OCI-LY3 (cell line): ENCODE measurements around the gene FBXL4.

ENCODE experiments used
- H2AFZ ChIP-seq: fragments of 200-600, 300-600 bp; shearing (Covaris generic); 2 replicates; pipeline ENCODE4 v1.6.0; 2014; ENCODE audit warnings: antibody characterized with exemption, low read depth, low read length
- H3K27ac ChIP-seq: fragments of 200-600, 300-600 bp; sonication (generic); 2 replicates; pipeline ENCODE4 v1.5.1; 2014; ENCODE audit warnings: mild to moderate bottlenecking, low read length, moderate library complexity, mixed read lengths
- H3K27me3 ChIP-seq: fragments of 200-600, 300-600 bp; sonication (generic); 2 replicates; pipeline ENCODE4 v1.6.1; 2014; ENCODE audit warnings: low read depth, low read length, mixed read lengths
- H3K36me3 ChIP-seq: fragments of 200-600, 300-600 bp; sonication (generic); replicated peaks from 2 replicates; pipeline ENCODE3; 2014; ENCODE audit warnings: low read depth, low read length, mixed read lengths
- H3K4me1 ChIP-seq: fragments of 300-600, 200-600 bp; sonication (generic); 2 replicates; pipeline ENCODE4 v1.6.1; 2014; ENCODE audit warnings: low read length, mixed read lengths
- H3K4me2 ChIP-seq: fragments of 200-600, 300-600 bp; sonication (generic); 2 replicates; pipeline ENCODE4 v1.6.1; 2014; ENCODE audit warnings: low read length, mixed read lengths
- H3K4me3 ChIP-seq: fragments of 300-600, 200-600 bp; sonication (generic); 2 replicates; pipeline ENCODE4 v1.5.1; 2014; ENCODE audit warnings: antibody characterized with exemption, mild to moderate bottlenecking, low read length, moderate library complexity
- H3K79me2 ChIP-seq: fragments of 300-600, 200-600 bp; shearing (Covaris generic); 2 replicates; pipeline ENCODE4 v1.6.1; 2014; ENCODE audit warnings: mild to moderate bottlenecking, low read length, mixed read lengths
- H3K9ac ChIP-seq: fragments of 300-600, 200-600 bp; shearing (Covaris generic); 2 replicates; pipeline ENCODE4 v1.6.0; 2014; ENCODE audit warnings: mild to moderate bottlenecking, low read length, moderate library complexity
- H3K9me3 ChIP-seq: fragments of 200-600, 300-600 bp; shearing (Covaris generic); 2 replicates; pipeline ENCODE4 v1.6.1; 2014; ENCODE audit warnings: low read length, mixed read lengths; ENCODE audit not compliant: insufficient read depth
- H4K20me1 ChIP-seq: fragments of 200-600, 300-600 bp; sonication (generic); 2 replicates; pipeline ENCODE4 v1.6.1; 2016; ENCODE audit warnings: low read length, mixed read lengths; ENCODE audit not compliant: insufficient read depth
- CTCF ChIP-seq: fragments of 200-600, 300-600 bp; sonication (generic); IDR thresholded peaks from 2 replicates; pipeline ENCODE4 v1.5.1; 2014; ENCODE audit warnings: antibody characterized with exemption, low read length, low read depth
- EZH2phosphoT487 ChIP-seq: fragments of 200-600 bp; shearing (Covaris generic); IDR thresholded peaks from 2 replicates; pipeline ENCODE4 v1.6.1; 2018; ENCODE audit warnings: antibody characterized with exemption, mixed run types, low read depth

Gene FBXL4

GRCh38 chr6:98841621-98842341 is 106.0 kb downstream of the FBXL4 start:
- no peaks in the 10 kb centered on the region for H3K27me3 ChIP-seq

GRCh38 chr6:98840996-98841513 is 106.7 kb downstream of the FBXL4 start:
- H2AFZ ChIP-seq = no peak overlapping the region
- no peaks in the 10 kb centered on the region for H3K9me3 ChIP-seq
- H3K27ac ChIP-seq = no peak overlapping the region
- TF ChIP-seq CTCF (no peak), EZH2phosphoT487 (no peak)
- no peaks in the 10 kb centered on the region for H4K20me1 ChIP-seq
- H3K4me1 ChIP-seq = no peaks in the 10 kb centered on the region
- no peaks in the 10 kb centered on the region for H3K27me3 ChIP-seq
- H3K4me2 ChIP-seq = no peak overlapping the region
- no peak overlapping the region for H3K4me3 ChIP-seq
- H3K9ac ChIP-seq = no peak overlapping the region
- H3K36me3 ChIP-seq = no peaks in the 10 kb centered on the region
- no peaks in the 10 kb centered on the region for H3K79me2 ChIP-seq

More at GRCh38 chr6:98841621-98842341, 106.0 kb downstream of the FBXL4 start:
- H3K27ac ChIP-seq = no peak overlapping the region
- no peak overlapping the region for H3K4me2 ChIP-seq
- no peaks in the 10 kb centered on the region for H3K79me2 ChIP-seq
- TF ChIP-seq CTCF = no peak
- TF ChIP-seq EZH2phosphoT487 = no peak
- no peaks in the 10 kb centered on the region for H3K9me3 ChIP-seq
- no peaks in the 10 kb centered on the region for H3K4me1 ChIP-seq
- H3K9ac ChIP-seq = no peak overlapping the region
- H3K4me3 ChIP-seq = no peak overlapping the region
- no peaks in the 10 kb centered on the region for H4K20me1 ChIP-seq
- no peak overlapping the region for H2AFZ ChIP-seq
- H3K36me3 ChIP-seq = no peaks in the 10 kb centered on the region

GRCh38 chr6:98840385-98840784 is 107.4 kb downstream of the FBXL4 start:
- no peak overlapping the region for H3K4me3 ChIP-seq
- H3K4me1 ChIP-seq = no peaks in the 10 kb centered on the region
- H3K36me3 ChIP-seq = no peaks in the 10 kb centered on the region
- H3K79me2 ChIP-seq = no peaks in the 10 kb centered on the region
- H2AFZ ChIP-seq = no peak overlapping the region
- no peak overlapping the region for H3K27ac ChIP-seq
- no peak for TF ChIP-seq EZH2phosphoT487
- no peak for TF ChIP-seq CTCF
- no peaks in the 10 kb centered on the region for H3K27me3 ChIP-seq
- H4K20me1 ChIP-seq = no peaks in the 10 kb centered on the region
- H3K4me2 ChIP-seq = no peak overlapping the region
- no peak overlapping the region for H3K9ac ChIP-seq
- H3K9me3 ChIP-seq = no peaks in the 10 kb centered on the region

GRCh38 chr6:98839781-98840361 is 107.9 kb downstream of the FBXL4 start:
- H3K79me2 ChIP-seq = no peaks in the 10 kb centered on the region
- H3K4me1 ChIP-seq = no peaks in the 10 kb centered on the region
- peak; percentile 31 for TF ChIP-seq CTCF
- no peak for TF ChIP-seq EZH2phosphoT487
- no peak overlapping the region for H3K4me3 ChIP-seq
- no peaks in the 10 kb centered on the region for H3K36me3 ChIP-seq
- H3K27me3 ChIP-seq = no peaks in the 10 kb centered on the region
- H4K20me1 ChIP-seq = no peaks in the 10 kb centered on the region
- H3K4me2 ChIP-seq = no peak overlapping the region
- no peaks in the 10 kb centered on the region for H3K9me3 ChIP-seq
- no peak overlapping the region for H3K27ac ChIP-seq
- no peak overlapping the region for H3K9ac ChIP-seq
- no peak overlapping the region for H2AFZ ChIP-seq
